ENCODE results near the gene PSD4. TPM values are rescaled to one million over a fixed set of nuclear protein-coding genes. Genes with fewer than 3 reads are reported as not detected.

The PSD4 gene
- total RNA-seq, 1 experiment from 2014 or later = 46.6 TPM

- BruUV-seq (replicated peaks) = no TSS peak
- ChIA-PET POLR2A (ENCODE audit: unreplicated experiment) (no interaction called here), CTCF (no interaction called here)
- DNase-seq (no peak), ATAC-seq (no peak)
- no peaks in the 10 kb centered on the region for H3K27me3 ChIP-seq (ENCODE audit: low read length)
- no peaks in the 10 kb centered on the region for H4K20me1 ChIP-seq (ENCODE audit: low read length)
- TF ChIP-seq EZH2phosphoT487 (IDR thresholded peaks at IDR 0.05; ENCODE audit: borderline replicate concordance, low read length) (no peak), CTCF (conservative IDR thresholded peaks at IDR 0.05; ENCODE audit: low read depth, low read length) (no peak), EZH2 (IDR thresholded peaks at IDR 0.05; ENCODE audit: low read length, unreplicated experiment) (no peak)
- H3K9me2 ChIP-seq (replicated peaks; ENCODE audit: low read length) = no peaks in the 10 kb centered on the region
- H3K9ac ChIP-seq (ENCODE audit: low read length) = no peak overlapping the region
- H3K36me3 ChIP-seq (ENCODE audit: low read depth, low read length) = no peaks in the 10 kb centered on the region
- H3K4me2 ChIP-seq (ENCODE audit: low read length) = no peak overlapping the region
- no peaks in the 10 kb centered on the region for H3K79me2 ChIP-seq (ENCODE audit: low read length)
- H3K9me3 ChIP-seq (ENCODE audit: low read length) = no peaks in the 10 kb centered on the region
- no peak overlapping the region for H3K27ac ChIP-seq (ENCODE audit: low read length)
- peaks cover 14% of the 10 kb centered on the region for H3K4me1 ChIP-seq (ENCODE audit: insufficient read depth, low read length)
- H2AFZ ChIP-seq (ENCODE audit: low read length) = no peak overlapping the region
- no peaks in the 10 kb centered on the region for H3F3A ChIP-seq (ENCODE audit: low read length, unreplicated experiment)
- intact Hi-C loops (cut with micrococcal nuclease) = no loop called here
- no peak overlapping the region for H3K4me3 ChIP-seq (ENCODE audit: low read length)
Observed at GRCh38 chr2:113131352-113132185, 42.2 kb upstream of the PSD4 start.

- no peaks in the 10 kb centered on the region for H3K27me3 ChIP-seq (ENCODE audit: low read length)
- H3K9me2 ChIP-seq (replicated peaks; ENCODE audit: low read length) = no peaks in the 10 kb centered on the region
- no peak overlapping the region for H3K27ac ChIP-seq (ENCODE audit: low read length)
- no peaks in the 10 kb centered on the region for H3K79me2 ChIP-seq (ENCODE audit: low read length)
- no peak overlapping the region for H3K4me3 ChIP-seq (ENCODE audit: low read length)
- intact Hi-C loops (cut with micrococcal nuclease) = no loop called here
- H3K9ac ChIP-seq (ENCODE audit: low read length) = no peak overlapping the region
- DNase-seq (no peak), ATAC-seq (no peak)
- TF ChIP-seq EZH2 (IDR thresholded peaks at IDR 0.05; ENCODE audit: low read length, unreplicated experiment) = no peak
- TF ChIP-seq EZH2phosphoT487 (IDR thresholded peaks at IDR 0.05; ENCODE audit: borderline replicate concordance, low read length) = no peak
- TF ChIP-seq CTCF (conservative IDR thresholded peaks at IDR 0.05; ENCODE audit: low read depth, low read length) = no peak
- BruUV-seq (replicated peaks) = no TSS peak
- H3K4me2 ChIP-seq (ENCODE audit: low read length) = no peak overlapping the region
- H3K9me3 ChIP-seq (ENCODE audit: low read length) = no peaks in the 10 kb centered on the region
- H3F3A ChIP-seq (ENCODE audit: low read length, unreplicated experiment) = no peaks in the 10 kb centered on the region
- ChIA-PET CTCF (no interaction called here), POLR2A (ENCODE audit: unreplicated experiment) (no interaction called here)
- no peaks in the 10 kb centered on the region for H3K36me3 ChIP-seq (ENCODE audit: low read depth, low read length)
- H2AFZ ChIP-seq (ENCODE audit: low read length) = no peak overlapping the region
- H3K4me1 ChIP-seq (ENCODE audit: insufficient read depth, low read length) = peaks cover 14% of the 10 kb centered on the region
- no peaks in the 10 kb centered on the region for H4K20me1 ChIP-seq (ENCODE audit: low read length)
Observed at GRCh38 chr2:113132414-113133021, 41.3 kb upstream of the PSD4 start.

All from PC-3 (cell line).